H1 (cell line): ENCODE measurements around the gene MAF. TPM values are rescaled to one million over a fixed set of nuclear protein-coding genes. Genes with fewer than 3 reads are reported as not detected.

Source experiments
- CTCF ChIA-PET: fragments of 300-600 bp; sonication (Branson Sonifier 250); formaldehyde crosslinking; loops from one replicate; lab custom pipeline; 2021; ENCODE audit not compliant: partially characterized antibody; lab: Charles Lee
- POLR2A ChIA-PET: fragments of 300-600 bp; sonication (Branson Sonifier 250); formaldehyde crosslinking; loops from one replicate; lab custom pipeline; 2021; ENCODE audit warnings: inconsistent platforms; ENCODE audit not compliant: partially characterized antibody; lab: Charles Lee
- DNase-seq, 2 experiments: peaks; one replicate each; pipeline versions ENCODE4 v3.0.0 to v3.0.0-alpha.2; 2010 to 2022; ENCODE audit warnings: low spot score in 2 of 2, low read depth in 1 of 2, mixed read lengths in 1 of 2
- FAIRE-seq: peaks from 2 replicates; lab custom pipeline; 2011; peaks lifted over from hg19 to GRCh38; lab: Jason Lieb, UNC
- H2AFZ ChIP-seq: 2 replicates; pipeline ENCODE4 v1.8.1; 2012; ENCODE audit warnings: low read length, inconsistent platforms
- H2AK5ac ChIP-seq: 2 replicates; pipeline ENCODE4 v1.6.1; 2013; ENCODE audit warnings: low read depth, low read length
- H2BK120ac ChIP-seq: replicated peaks from 2 replicates; pipeline ENCODE3; 2013; ENCODE audit warnings: low read depth, low read length, inconsistent platforms
- H2BK12ac ChIP-seq: 2 replicates; pipeline ENCODE4 v1.6.1; 2013; ENCODE audit warnings: low read depth, low read length
- H2BK15ac ChIP-seq: 2 replicates; pipeline ENCODE4 v1.6.1; 2013; ENCODE audit warnings: low read length
- H2BK20ac ChIP-seq: 2 replicates; pipeline ENCODE4 v1.6.1; 2013; ENCODE audit warnings: low read length
- H2BK5ac ChIP-seq: 2 replicates; pipeline ENCODE4 v1.6.1; 2013; ENCODE audit warnings: low read depth, low read length
- H3K14ac ChIP-seq: 2 replicates; pipeline ENCODE4 v1.6.1; 2013; ENCODE audit warnings: inconsistent platforms; ENCODE audit not compliant: insufficient read length
- H3K18ac ChIP-seq: 2 replicates; pipeline ENCODE4 v1.6.1; 2013; ENCODE audit warnings: low read length; ENCODE audit errors: extremely low read depth
- H3K23ac ChIP-seq: 2 replicates; pipeline ENCODE4 v1.6.1; 2013; ENCODE audit warnings: inconsistent platforms; ENCODE audit not compliant: insufficient read length
- H3K23me2 ChIP-seq: 2 replicates; pipeline ENCODE4 v1.6.1; 2013; ENCODE audit warnings: low read depth, low read length
- H3K27ac ChIP-seq: 2 replicates; pipeline ENCODE4 v1.6.1; 2011; ENCODE audit warnings: low read depth, low read length, inconsistent platforms
- H3K27me3 ChIP-seq, 4 experiments: replicated peaks in 1 of 4; 1 replicate in 1 of 4; 2 replicates in 3 of 4; pipeline versions ENCODE4 v1.6.1 to v1.8.1; 2011 to 2013; ENCODE audit warnings: low read length in 3 of 4, mild to moderate bottlenecking in 3 of 4, inconsistent platforms in 2 of 4, mixed read lengths in 2 of 4, moderate library complexity in 1 of 4; ENCODE audit not compliant: control insufficient read depth in 3 of 4, insufficient read depth in 3 of 4; ENCODE audit errors: extremely low read depth in 1 of 4
- H3K36me3 ChIP-seq, 4 experiments: 2 replicates each; pipeline versions ENCODE4 v1.6.1 to v1.8.1; 2011 to 2013; ENCODE audit warnings: mild to moderate bottlenecking in 4 of 4, low read length in 3 of 4, moderate library complexity in 2 of 4, control low read depth in 1 of 4, inconsistent platforms in 1 of 4; ENCODE audit not compliant: insufficient read depth in 4 of 4, control insufficient read depth in 2 of 4
- H3K4ac ChIP-seq: replicated peaks from 2 replicates; pipeline ENCODE3; 2013; ENCODE audit warnings: low read length, low read depth, mixed read lengths, inconsistent platforms; ENCODE audit not compliant: insufficient read length
- H3K4me1 ChIP-seq, 4 experiments: replicated peaks in 1 of 4; 1 replicate in 1 of 4; 2 replicates in 3 of 4; pipeline versions ENCODE4 v1.6.1 to v1.8.1; 2011 to 2013; ENCODE audit warnings: low read length in 3 of 4, inconsistent platforms in 2 of 4, mixed read lengths in 1 of 4; ENCODE audit not compliant: insufficient read depth in 4 of 4, control insufficient read depth in 3 of 4
- H3K4me2 ChIP-seq, 2 experiments: 2 replicates each; pipeline versions ENCODE4 v1.6.1 to v1.8.1; 2011 to 2013; ENCODE audit warnings: low read depth in 2 of 2, low read length in 2 of 2, control low read depth in 1 of 2, inconsistent platforms in 1 of 2, mild to moderate bottlenecking in 1 of 2; ENCODE audit not compliant: insufficient read depth in 1 of 2
- H3K4me3 ChIP-seq, 4 experiments: fragments of 200-600, 300-600 bp in 1 of 4; sonication (generic), shearing (Covaris generic), sonication (Bioruptor Twin) in 1 of 4; 2 replicates each; pipeline versions ENCODE4 v1.5.1 to v1.8.1; 2011 to 2016; ENCODE audit warnings: low read length in 4 of 4, low read depth in 3 of 4, control low read depth in 2 of 4, inconsistent platforms in 2 of 4, mild to moderate bottlenecking in 2 of 4, mixed read lengths in 1 of 4, moderate library complexity in 1 of 4; ENCODE audit not compliant: insufficient read depth in 2 of 4; ENCODE audit errors: extremely low read depth in 1 of 4
- H3K56ac ChIP-seq: replicated peaks from 2 replicates; pipeline ENCODE3; 2013; ENCODE audit warnings: low read depth, mild to moderate bottlenecking, mixed read lengths, low read length, inconsistent platforms; ENCODE audit not compliant: insufficient read length
- H3K79me1 ChIP-seq: 2 replicates; pipeline ENCODE4 v1.6.1; 2013; ENCODE audit warnings: low read depth, low read length, control low read depth
- H3K79me2 ChIP-seq, 2 experiments: 2 replicates each; pipeline versions ENCODE4 v1.6.1 to v1.8.1; 2012 to 2013; ENCODE audit warnings: low read length in 2 of 2, mild to moderate bottlenecking in 2 of 2, inconsistent platforms in 1 of 2; ENCODE audit not compliant: insufficient read depth in 2 of 2, control insufficient read depth in 1 of 2
- H3K9ac ChIP-seq, 4 experiments: replicated peaks in 1 of 4; 1 replicate in 1 of 4; 2 replicates in 3 of 4; pipeline versions ENCODE4 v1.6.1 to v1.8.1; 2011 to 2013; ENCODE audit warnings: low read depth in 3 of 4, low read length in 3 of 4, control low read depth in 2 of 4, mild to moderate bottlenecking in 2 of 4, moderate library complexity in 2 of 4, inconsistent platforms in 1 of 4; ENCODE audit errors: extremely low read depth in 1 of 4
- H3K9me3 ChIP-seq, 2 experiments: 2 replicates each; pipeline versions ENCODE4 v1.6.1 to v1.8.1; 2012 to 2013; ENCODE audit warnings: mild to moderate bottlenecking in 2 of 2, moderate library complexity in 2 of 2, control low read depth in 1 of 2, inconsistent platforms in 1 of 2, low read depth in 1 of 2, low read length in 1 of 2, mixed read lengths in 1 of 2; ENCODE audit not compliant: insufficient read depth in 2 of 2
- H4K20me1 ChIP-seq, 2 experiments: replicated peaks in 1 of 2; 2 replicates each; pipeline versions ENCODE3 to v1.8.1; 2011 to 2013; ENCODE audit warnings: inconsistent platforms in 2 of 2, low read length in 2 of 2, mild to moderate bottlenecking in 1 of 2; ENCODE audit not compliant: insufficient read depth in 2 of 2, control insufficient read depth in 1 of 2
- H4K5ac ChIP-seq: 2 replicates; pipeline ENCODE4 v1.6.1; 2013; ENCODE audit warnings: low read length, low read depth, mixed read lengths, inconsistent platforms; ENCODE audit not compliant: insufficient read length
- H4K8ac ChIP-seq: 2 replicates; pipeline ENCODE4 v1.8.0; 2013; ENCODE audit warnings: mild to moderate bottlenecking, moderate library complexity, low read length, inconsistent platforms; ENCODE audit not compliant: insufficient read depth; ENCODE audit errors: extremely low read depth
- H4K91ac ChIP-seq: replicated peaks from 2 replicates; pipeline ENCODE3; 2013; ENCODE audit warnings: low read length, mixed read lengths, inconsistent platforms; ENCODE audit not compliant: insufficient read length
- E2F6 ChIP-seq: IDR thresholded peaks from 2 replicates; pipeline ENCODE4 v1.6.1; 2012; ENCODE audit warnings: inconsistent platforms
- EP300 ChIP-seq, 2 experiments: IDR thresholded peaks; 1 replicate in 1 of 2; 2 replicates in 1 of 2; pipeline ENCODE4 v1.6.1; 2011 to 2012; ENCODE audit warnings: low read depth in 2 of 2, low read length in 2 of 2, mild to moderate bottlenecking in 2 of 2, borderline replicate concordance in 1 of 2, inconsistent platforms in 1 of 2, moderate library complexity in 1 of 2
- KDM1A ChIP-seq: fragments of 200-600, 300-600 bp; sonication (generic); IDR thresholded peaks from 2 replicates; pipeline ENCODE4 v1.7.1; 2016; ENCODE audit warnings: mild to moderate bottlenecking, low read length, borderline replicate concordance
- SIX5 ChIP-seq: IDR thresholded peaks from 2 replicates; pipeline ENCODE4 v1.6.1; 2011; ENCODE audit warnings: mild to moderate bottlenecking, low read depth, low read length
- TAF7 ChIP-seq: optimal IDR thresholded peaks from 2 replicates; pipeline ENCODE3; 2011; ENCODE audit warnings: low read depth, mild to moderate bottlenecking, inconsistent platforms, low read length, moderate library complexity, borderline replicate concordance
- USF2 ChIP-seq: IDR thresholded peaks from 2 replicates; pipeline ENCODE4 v1.6.1; 2011; ENCODE audit warnings: low read length, improper control_type of control experiment
- WGBS, 2 experiments: shearing (Covaris generic) in 1 of 2; methylation state at CpG; one replicate each; pipeline versions ENCODE4 v1.1.6 to v1.1.7; 2013 to 2015; ENCODE audit warnings: low lambda C conversion rate in 2 of 2, mixed read lengths in 2 of 2, inconsistent platforms in 1 of 2, low coverage in 1 of 2, missing lambda C conversion rate in 1 of 2; ENCODE audit not compliant: insufficient replicate concordance in 2 of 2, insufficient coverage in 1 of 2, insufficient read length in 1 of 2; ENCODE audit errors: extremely low coverage in 1 of 2, missing lambda C conversion rate in 1 of 2; 5-methylcytosine and 5-hydroxymethylcytosine counted together
- polyA plus RNA-seq, 7 experiments: library from polyadenylated mRNA; depleted of rRNA in 3 of 7; stranded (reverse) in 5 of 7; unstranded in 2 of 7; fragments of >200 nt in 5 of 7; fragments of 200-250 nt in 2 of 7; gene quantifications; 1 replicate in 5 of 7; 2 replicates in 1 of 7; 4 replicates in 1 of 7; pipeline versions ENCODE4 v1.2.1 to v1.2.3, GENCODE V29; 2011 to 2013; ENCODE audit warnings: missing spikeins in 2 of 7, mixed read lengths in 2 of 7
- total RNA-seq: library from RNA; stranded (reverse); fragmentation: NEBNext Ultra II Directional; extraction: Animal tissue kit (Norgen Biotek cat#: 25700); gene quantifications from 2 replicates; pipeline ENCODE4 v1.2.1, GENCODE V29; 2021

MAF gene
- total and polyA plus RNA-seq, 2 of the 8 experiments (the other 6 are each of a cell fraction or from before 2014, with no cell fraction given): 1.3 to 2.7 TPM

DNA sequence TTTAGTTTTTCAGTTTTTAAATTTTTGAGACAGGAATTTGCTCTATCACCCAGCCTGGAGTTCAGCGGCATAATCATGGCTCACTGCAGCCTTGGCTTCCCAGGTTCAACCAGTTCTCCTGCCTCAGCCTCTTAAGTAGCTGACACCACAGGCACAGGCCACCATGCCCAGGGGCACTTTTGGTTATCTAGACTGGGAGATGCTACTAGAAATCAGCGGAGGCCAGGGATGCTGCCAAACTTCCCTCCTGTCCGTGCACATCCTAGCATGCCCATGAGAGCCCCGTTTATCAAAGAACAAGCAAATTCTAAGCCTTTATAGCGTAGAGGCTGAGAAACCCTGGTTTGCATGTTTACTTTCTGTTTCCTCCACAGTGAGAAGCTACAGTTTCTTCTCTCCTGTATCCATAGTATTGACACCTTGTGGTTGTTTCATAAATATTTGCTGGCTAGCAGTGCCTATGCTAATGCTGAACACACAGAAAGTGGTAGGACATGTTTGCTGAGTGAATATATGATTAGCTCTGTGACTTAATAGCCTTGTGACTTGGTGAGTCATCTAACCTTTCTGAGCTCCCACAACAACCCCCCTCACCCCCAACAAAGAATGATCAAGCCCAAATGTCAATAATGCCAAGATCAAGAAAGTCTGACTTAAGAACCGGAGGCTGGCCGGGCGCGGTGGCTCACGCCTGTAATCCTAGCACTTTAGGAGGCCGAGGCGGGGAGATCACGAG, 39.2 kb upstream of the MAF start:
- no peak overlapping the region for H2BK12ac ChIP-seq
- no peak for FAIRE-seq
- WGBS, 2 experiments: 92% methylated on average over 13 of the region's 13 CpGs; no CpG with 5 or more reads in 1 of the 2 experiments
- H3K4me3 ChIP-seq: no peak overlapping the region
- CTCF ChIA-PET: no interaction called here
- no peak overlapping the region for H2AFZ ChIP-seq
- H3K9ac ChIP-seq: no peak overlapping the region
- TF ChIP-seq KDM1A: no peak
- no peak for TF ChIP-seq E2F6
- no peak for TF ChIP-seq EP300 (IDR thresholded peaks at IDR 0.05; ENCODE audit: borderline replicate concordance in 1 of 2, low read depth in 2 of 2, low read length in 2 of 2)
- no peak for TF ChIP-seq TAF7
- TF ChIP-seq USF2: no peak
- TF ChIP-seq SIX5: no peak
- TF ChIP-seq, all 59 proteins: peak for 0
- no peak overlapping the region for H2BK20ac ChIP-seq
- H3K36me3 ChIP-seq: no peaks in the 10 kb centered on the region
- H3K27me3 ChIP-seq: no peaks in the 10 kb centered on the region
- H3K4ac ChIP-seq: no peak overlapping the region
- H3K14ac ChIP-seq: no peak overlapping the region
- no peaks in the 10 kb centered on the region for H3K79me2 ChIP-seq
- no peak overlapping the region for H4K5ac ChIP-seq
- H3K4me2 ChIP-seq: no peak overlapping the region
- H4K91ac ChIP-seq: no peak overlapping the region
- H3K56ac ChIP-seq: no peak overlapping the region
- no peaks in the 10 kb centered on the region for H3K4me1 ChIP-seq
- H2BK120ac ChIP-seq: no peak overlapping the region
- no peaks in the 10 kb centered on the region for H4K20me1 ChIP-seq
- no peak for DNase-seq
- no peak overlapping the region for H2AK5ac ChIP-seq
- no peaks in the 10 kb centered on the region for H3K23me2 ChIP-seq
- no peak overlapping the region for H2BK5ac ChIP-seq
- no peak overlapping the region for H4K8ac ChIP-seq
- no peaks in the 10 kb centered on the region for H3K9me3 ChIP-seq
- H3K23ac ChIP-seq: no peak overlapping the region
- no peaks in the 10 kb centered on the region for H3K79me1 ChIP-seq
- H3K27ac ChIP-seq: no peak overlapping the region
- POLR2A ChIA-PET: no interaction called here
- H3K18ac ChIP-seq: no peak overlapping the region
- no peak overlapping the region for H2BK15ac ChIP-seq
